ENCODE measurements around the gene C1orf105.
A peak's percentile ranks its signal among the peaks of the same experiment; 100 is the strongest.

The C1orf105 gene

DNA sequence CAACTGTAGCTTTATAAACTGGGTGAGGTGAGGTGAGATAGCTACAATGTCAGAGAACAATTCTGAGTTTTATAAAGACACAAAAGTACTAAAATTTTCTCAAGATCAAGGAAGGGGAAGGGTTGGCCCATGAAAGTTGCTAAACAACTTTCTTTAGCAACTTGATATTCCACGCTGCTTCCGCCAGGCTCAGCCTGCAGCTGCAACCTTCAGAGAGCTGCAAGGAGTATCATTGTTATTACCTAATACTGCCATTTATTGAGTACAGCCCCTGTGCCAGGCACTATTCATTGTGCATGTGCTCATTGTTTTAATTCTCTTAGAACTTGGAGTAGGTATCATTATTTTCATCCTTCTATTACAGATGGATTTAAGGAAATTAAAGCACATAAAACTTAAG, 78.4 kb downstream of the C1orf105 start:
- ChIA-PET CTCF (interaction anchor here (0.6 to 1.0 kb wide), 2 partner anchors 15 to 221 kb away, joined by 3 read pairs; no protein-coding TSS in a partner anchor), POLR2A (interaction anchor here (1.1 kb wide), 1 partner anchor 34 kb away, joined by 3 read pairs; no protein-coding TSS in a partner anchor)
- TF ChIP-seq GLI2 (tag by site-specific recombination; IDR thresholded peaks at IDR 0.05; ENCODE audit: borderline replicate concordance, low read depth) (no peak), FEZF1 (tag by site-specific recombination; IDR thresholded peaks at IDR 0.05) (no peak), BCL6B (tag by site-specific recombination; IDR thresholded peaks at IDR 0.05) (no peak), KLF9 (tag by site-specific recombination; IDR thresholded peaks at IDR 0.05; ENCODE audit: low read depth) (no peak), BCL11B (tag by site-specific recombination; IDR thresholded peaks at IDR 0.05; ENCODE audit: low read depth) (no peak), ZNF600 (tag by site-specific recombination; IDR thresholded peaks at IDR 0.05) (no peak), ZFP3 (tag by site-specific recombination; IDR thresholded peaks at IDR 0.05; ENCODE audit: low read depth) (no peak), ZNF792 (tag by site-specific recombination; IDR thresholded peaks at IDR 0.05) (no peak), SP2 (tag by site-specific recombination; IDR thresholded peaks at IDR 0.05) (no peak), ZNF211 (tag by site-specific recombination; IDR thresholded peaks at IDR 0.05; ENCODE audit: low read depth) (no peak), IKZF3 (tag by site-specific recombination; IDR thresholded peaks at IDR 0.05) (no peak), ZNF132 (tag by site-specific recombination; IDR thresholded peaks at IDR 0.05; ENCODE audit: borderline replicate concordance) (no peak), ZNF350 (tag by site-specific recombination; IDR thresholded peaks at IDR 0.05) (no peak), EGR2 (tag by site-specific recombination; IDR thresholded peaks at IDR 0.05; ENCODE audit: low read depth) (no peak), PRDM4 (tag by site-specific recombination; IDR thresholded peaks at IDR 0.05) (no peak), ZNF48 (tag by site-specific recombination; IDR thresholded peaks at IDR 0.05) (no peak)
- TF ChIP-seq, protein P1, sequence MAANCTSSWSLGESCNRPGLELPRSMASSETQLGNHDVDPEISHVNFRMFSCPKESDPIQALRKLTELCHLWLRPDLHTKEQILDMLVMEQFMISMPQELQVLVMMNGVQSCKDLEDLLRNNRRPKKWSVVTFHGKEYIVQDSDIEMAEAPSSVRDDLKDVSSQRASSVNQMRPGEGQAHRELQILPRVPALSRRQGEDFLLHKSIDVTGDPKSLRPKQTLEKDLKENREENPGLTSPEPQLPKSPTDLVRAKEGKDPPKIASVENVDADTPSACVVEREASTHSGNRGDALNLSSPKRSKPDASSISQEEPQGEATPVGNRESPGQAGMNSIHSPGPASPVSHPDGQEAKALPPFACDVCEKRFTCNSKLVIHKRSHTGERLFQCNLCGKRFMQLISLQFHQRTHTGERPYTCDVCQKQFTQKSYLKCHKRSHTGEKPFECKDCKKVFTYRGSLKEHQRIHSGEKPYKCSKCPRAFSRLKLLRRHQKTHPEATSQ (tag by site-specific recombination; IDR thresholded peaks at IDR 0.05), result no peak
- TF ChIP-seq, protein P2, sequence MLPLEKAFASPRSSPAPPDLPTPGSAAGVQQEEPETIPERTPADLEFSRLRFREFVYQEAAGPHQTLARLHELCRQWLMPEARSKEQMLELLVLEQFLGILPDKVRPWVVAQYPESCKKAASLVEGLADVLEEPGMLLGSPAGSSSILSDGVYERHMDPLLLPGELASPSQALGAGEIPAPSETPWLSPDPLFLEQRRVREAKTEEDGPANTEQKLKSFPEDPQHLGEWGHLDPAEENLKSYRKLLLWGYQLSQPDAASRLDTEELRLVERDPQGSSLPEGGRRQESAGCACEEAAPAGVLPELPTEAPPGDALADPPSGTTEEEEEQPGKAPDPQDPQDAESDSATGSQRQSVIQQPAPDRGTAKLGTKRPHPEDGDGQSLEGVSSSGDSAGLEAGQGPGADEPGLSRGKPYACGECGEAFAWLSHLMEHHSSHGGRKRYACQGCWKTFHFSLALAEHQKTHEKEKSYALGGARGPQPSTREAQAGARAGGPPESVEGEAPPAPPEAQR (tag by site-specific recombination; IDR thresholded peaks at IDR 0.05), result no peak
- Histone ChIP-seq H3K4me3 (ENCODE audit: low read depth, low read length) (no peak overlapping the region), H3K36me3 (ENCODE audit: control insufficient read depth in 2 of 2, insufficient read depth in 1 of 2, low read length in 2 of 2) (no peaks in the 10 kb centered on the region), H3K27ac (ENCODE audit: extremely low read depth, low read depth, low read length) (no peak overlapping the region), H3K4me1 (ENCODE audit: control insufficient read depth, insufficient read depth, low read length) (no peaks in the 10 kb centered on the region), H3K9me3 (ENCODE audit: control insufficient read depth, insufficient read depth, low read depth, low read length) (no peaks in the 10 kb centered on the region)

- no peak overlapping the region for H3K27ac ChIP-seq (ENCODE audit: extremely low read depth, low read depth, low read length)
- ChIA-PET CTCF (interaction anchor here (0.6 to 1.1 kb wide), 2 partner anchors 13 to 56 kb away, joined by 3 read pairs; partner anchors contain the start of gene PIGC), POLR2A (interaction anchor here (1.1 kb wide), 1 partner anchor 33 kb away, joined by 3 read pairs; no protein-coding TSS in a partner anchor)
- TF ChIP-seq ZNF433 (tag by site-specific recombination; IDR thresholded peaks at IDR 0.05; ENCODE audit: low read depth) (no peak), ZBTB48 (tag by site-specific recombination; IDR thresholded peaks at IDR 0.05) (peak; percentile 68; the same call in 1 of the 2 replicates), PRDM2 (tag by site-specific recombination; IDR thresholded peaks at IDR 0.05; ENCODE audit: borderline replicate concordance) (no peak), ZNF184 (tag by site-specific recombination; IDR thresholded peaks at IDR 0.05) (0 out of 2 replicates have a peak, but pooled peaks have one; percentile 13), ZFP37 (tag by site-specific recombination; IDR thresholded peaks at IDR 0.05) (0 out of 2 replicates have a peak, but pooled peaks have one; percentile 26)
Observed at GRCh38 chr1:172499636-172500141, 79.2 kb downstream of the C1orf105 start.

More at GRCh38 chr1:172499636-172500141, 79.2 kb downstream of the C1orf105 start:
- Histone ChIP-seq H3K4me1 (ENCODE audit: control insufficient read depth, insufficient read depth, low read length) (no peaks in the 10 kb centered on the region), H3K4me3 (ENCODE audit: low read depth, low read length) (no peak overlapping the region), H3K9me3 (ENCODE audit: control insufficient read depth, insufficient read depth, low read depth, low read length) (no peaks in the 10 kb centered on the region), H3K36me3 (ENCODE audit: control insufficient read depth in 2 of 2, insufficient read depth in 1 of 2, low read length in 2 of 2) (no peaks in the 10 kb centered on the region)

Data from HEK293 (cell line).